ENCODE data around the gene SLC12A7.

Gene SLC12A7

DNA sequence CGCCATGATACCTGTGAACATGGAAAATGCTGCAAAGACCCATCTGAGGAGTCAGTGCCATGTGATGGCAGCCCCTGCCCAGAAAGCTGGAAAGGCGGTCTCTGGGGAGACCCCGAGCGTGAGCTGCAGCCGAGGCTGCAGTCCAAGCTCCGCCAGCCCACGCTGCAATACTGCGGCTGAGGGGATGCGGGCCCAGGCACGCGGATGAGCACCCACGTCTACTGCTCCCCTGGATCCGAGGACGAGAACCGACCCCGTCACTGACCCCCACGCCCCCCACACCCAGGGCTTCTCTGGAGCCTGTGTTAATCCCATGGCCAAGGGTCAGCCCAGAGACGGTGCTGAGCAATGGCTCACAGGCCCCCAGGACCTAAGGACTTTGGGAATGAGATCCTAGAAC is 32.4 kb downstream of the SLC12A7 start:
- 95% methylated on average over 18 of the region's 18 CpGs for WGBS (ENCODE audit: insufficient coverage)
- Histone ChIP-seq H3K27me3 (replicated peaks in 2 of 5; ENCODE audit: control insufficient read depth in 4 of 5, insufficient read depth in 5 of 5, low read length in 4 of 5) (no peaks in the 10 kb centered on the region), H3K4me1 (ENCODE audit: control extremely low read depth in 1 of 4, control insufficient read depth in 4 of 4, insufficient read depth in 4 of 4, low read length in 3 of 4) (no peaks in the 10 kb centered on the region), H3K36me3 (ENCODE audit: control insufficient read depth in 4 of 4, insufficient read depth in 4 of 4, low read length in 3 of 4) (peaks cover 0 to 84% (median 52%) of the 10 kb centered on the region in 4 experiments), H3K27ac (ENCODE audit: insufficient read depth in 1 of 2, low read depth in 1 of 2, low read length in 2 of 2, poor library complexity in 1 of 2, severe bottlenecking in 2 of 2) (no peak overlapping the region), H3K9me3 (ENCODE audit: control extremely low read depth in 1 of 5, control insufficient read depth in 4 of 5, insufficient read depth in 2 of 5, low read depth in 1 of 5, low read length in 4 of 5) (no peaks in the 10 kb centered on the region), H3K4me3 (ENCODE audit: control insufficient read depth in 1 of 7, extremely low read depth in 1 of 7, insufficient read depth in 4 of 7, low read depth in 2 of 7, low read length in 6 of 7) (no peak overlapping the region)
- ChIA-PET POLR2A (no interaction called here), CTCF (no interaction called here)
- no peak for DNase-seq

DNA sequence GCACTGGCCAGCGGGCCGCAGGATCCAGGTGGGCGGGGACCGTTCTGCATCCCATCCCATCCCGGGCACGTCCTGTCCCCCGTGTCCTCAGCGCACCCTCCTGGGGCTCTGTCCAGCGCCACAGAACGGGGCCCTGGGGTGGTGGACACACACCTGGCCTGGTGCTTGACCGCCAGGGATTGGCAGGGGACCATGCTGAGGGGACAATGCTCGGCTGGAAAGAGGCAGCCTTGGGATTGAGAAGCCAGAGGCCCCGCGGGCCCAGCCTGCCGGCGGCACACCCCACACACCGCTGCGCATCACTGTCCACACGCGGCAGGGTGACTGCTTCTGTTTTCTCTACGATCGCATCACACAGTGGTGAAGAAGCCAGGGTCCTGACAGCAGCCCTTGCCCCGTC is 33.0 kb downstream of the SLC12A7 start:
- peaks cover 0 to 84% (median 52%) of the 10 kb centered on the region in 4 experiments for H3K36me3 ChIP-seq (ENCODE audit: control insufficient read depth in 4 of 4, insufficient read depth in 4 of 4, low read length in 3 of 4)
- no peaks in the 10 kb centered on the region for H3K4me1 ChIP-seq (ENCODE audit: control extremely low read depth in 1 of 4, control insufficient read depth in 4 of 4, insufficient read depth in 4 of 4, low read length in 3 of 4)
- POLR2A ChIA-PET, result no interaction called here
- no peaks in the 10 kb centered on the region for H3K9me3 ChIP-seq (ENCODE audit: control extremely low read depth in 1 of 5, control insufficient read depth in 4 of 5, insufficient read depth in 2 of 5, low read depth in 1 of 5, low read length in 4 of 5)
- CTCF ChIA-PET, result no interaction called here
- no peak overlapping the region for H3K27ac ChIP-seq (ENCODE audit: insufficient read depth in 1 of 2, low read depth in 1 of 2, low read length in 2 of 2, poor library complexity in 1 of 2, severe bottlenecking in 2 of 2)
- H3K27me3 ChIP-seq (replicated peaks in 2 of 5; ENCODE audit: control insufficient read depth in 4 of 5, insufficient read depth in 5 of 5, low read length in 4 of 5), result no peaks in the 10 kb centered on the region
- DNase-seq, result no peak
- 94% methylated on average over 18 of the region's 23 CpGs for WGBS (ENCODE audit: insufficient coverage)
- H3K4me3 ChIP-seq (ENCODE audit: control insufficient read depth in 1 of 7, extremely low read depth in 1 of 7, insufficient read depth in 4 of 7, low read depth in 2 of 7, low read length in 6 of 7), result no peak overlapping the region

DNA sequence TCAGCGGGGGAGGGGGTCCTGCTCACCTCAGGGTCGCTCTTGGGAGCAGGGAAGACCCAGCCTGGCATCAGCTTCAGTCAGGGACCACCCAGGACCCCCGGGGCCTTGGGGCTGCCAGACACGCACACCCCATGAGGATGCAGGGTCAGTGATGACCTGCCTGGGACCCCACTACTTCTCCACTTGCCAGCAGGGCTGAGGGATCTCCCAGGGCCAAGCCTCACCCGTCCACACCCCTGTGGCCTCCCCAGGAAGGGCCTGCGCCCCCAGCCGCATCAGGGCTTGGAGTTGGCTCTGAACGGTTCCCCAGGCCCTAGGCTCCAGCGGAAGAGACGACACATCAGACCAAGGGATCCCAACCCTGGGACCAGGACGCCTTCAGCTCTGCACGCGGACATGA is 33.7 kb downstream of the SLC12A7 start:
- no peaks in the 10 kb centered on the region for H3K4me1 ChIP-seq (ENCODE audit: control extremely low read depth in 1 of 4, control insufficient read depth in 4 of 4, insufficient read depth in 4 of 4, low read length in 3 of 4)
- H3K27ac ChIP-seq (ENCODE audit: insufficient read depth in 1 of 2, low read depth in 1 of 2, low read length in 2 of 2, poor library complexity in 1 of 2, severe bottlenecking in 2 of 2), result no peak overlapping the region
- ChIA-PET CTCF (no interaction called here), POLR2A (no interaction called here)
- no peaks in the 10 kb centered on the region for H3K9me3 ChIP-seq (ENCODE audit: control extremely low read depth in 1 of 5, control insufficient read depth in 4 of 5, insufficient read depth in 2 of 5, low read depth in 1 of 5, low read length in 4 of 5)
- H3K36me3 ChIP-seq (ENCODE audit: control insufficient read depth in 4 of 4, insufficient read depth in 4 of 4, low read length in 3 of 4), result peaks cover 0 to 84% (median 53%) of the 10 kb centered on the region in 4 experiments
- no peak overlapping the region for H3K4me3 ChIP-seq (ENCODE audit: control insufficient read depth in 1 of 7, extremely low read depth in 1 of 7, insufficient read depth in 4 of 7, low read depth in 2 of 7, low read length in 6 of 7)
- no peak for DNase-seq
- no peaks in the 10 kb centered on the region for H3K27me3 ChIP-seq (replicated peaks in 2 of 5; ENCODE audit: control insufficient read depth in 4 of 5, insufficient read depth in 5 of 5, low read length in 4 of 5)
- 100% methylated on average over 12 of the region's 13 CpGs for WGBS (ENCODE audit: insufficient coverage)

DNA sequence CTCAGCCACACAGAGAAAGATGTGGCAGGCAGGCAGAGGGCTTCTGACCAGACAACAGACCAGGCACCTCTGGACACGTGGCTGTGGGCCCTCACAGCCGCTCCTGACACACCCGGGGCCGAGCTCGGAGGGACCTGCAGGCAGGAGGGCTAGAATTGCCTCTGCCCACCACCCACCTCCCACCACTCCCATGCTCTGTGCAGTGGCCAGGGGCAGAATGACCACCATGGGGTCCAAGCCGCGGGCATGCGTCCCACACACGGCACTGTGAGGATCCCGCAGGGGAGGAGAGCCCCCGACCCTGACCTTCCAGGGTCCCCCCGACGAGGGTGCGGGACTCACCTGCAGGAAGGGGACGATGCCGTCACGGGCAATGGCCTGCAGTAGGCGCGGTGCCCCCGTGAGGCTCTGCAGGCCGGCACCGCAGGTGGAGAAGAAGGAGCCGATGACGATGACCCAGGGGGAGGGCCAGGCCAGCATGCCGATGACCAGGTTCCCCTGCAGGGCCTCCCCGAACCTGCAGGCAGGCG is 34.3 kb downstream of the SLC12A7 start:
- H3K36me3 ChIP-seq (ENCODE audit: control insufficient read depth in 4 of 4, insufficient read depth in 4 of 4, low read length in 3 of 4), result peaks cover 0 to 83% (median 52%) of the 10 kb centered on the region in 4 experiments
- CTCF ChIA-PET, result no interaction called here
- no peaks in the 10 kb centered on the region for H3K4me1 ChIP-seq (ENCODE audit: control extremely low read depth in 1 of 4, control insufficient read depth in 4 of 4, insufficient read depth in 4 of 4, low read length in 3 of 4)
- H3K9me3 ChIP-seq (ENCODE audit: control extremely low read depth in 1 of 5, control insufficient read depth in 4 of 5, insufficient read depth in 2 of 5, low read depth in 1 of 5, low read length in 4 of 5), result no peaks in the 10 kb centered on the region
- no peak for DNase-seq
- H3K4me3 ChIP-seq (ENCODE audit: control insufficient read depth in 1 of 7, extremely low read depth in 1 of 7, insufficient read depth in 4 of 7, low read depth in 2 of 7, low read length in 6 of 7), result no peak overlapping the region
- POLR2A ChIA-PET, result no interaction called here
- H3K27me3 ChIP-seq (replicated peaks in 2 of 5; ENCODE audit: control insufficient read depth in 4 of 5, insufficient read depth in 5 of 5, low read length in 4 of 5), result no peaks in the 10 kb centered on the region
- no peak overlapping the region for H3K27ac ChIP-seq (ENCODE audit: insufficient read depth in 1 of 2, low read depth in 1 of 2, low read length in 2 of 2, poor library complexity in 1 of 2, severe bottlenecking in 2 of 2)
- WGBS (ENCODE audit: insufficient coverage), result 97% methylated on average over 22 of the region's 27 CpGs

DNA sequence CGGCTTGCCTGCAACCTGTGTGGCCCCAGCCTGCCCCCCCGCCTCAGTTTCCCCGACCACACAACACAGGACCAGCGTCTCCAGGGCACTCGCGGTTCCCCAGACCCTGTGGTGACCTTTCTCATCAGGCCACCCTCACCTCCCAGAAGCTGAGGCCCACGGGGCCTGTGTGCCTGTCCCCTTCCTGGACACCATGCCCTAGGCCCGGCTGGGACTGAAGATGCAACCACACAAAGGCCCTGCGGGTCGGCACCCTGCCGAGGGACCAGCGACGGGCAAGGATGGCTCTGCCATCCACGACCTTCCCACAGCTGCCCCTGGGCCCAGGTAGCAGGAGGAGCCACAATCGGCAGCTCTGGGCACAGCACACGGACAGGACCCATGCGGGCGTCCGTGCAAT is 34.8 kb downstream of the SLC12A7 start:
- H3K4me1 ChIP-seq (ENCODE audit: control extremely low read depth in 1 of 4, control insufficient read depth in 4 of 4, insufficient read depth in 4 of 4, low read length in 3 of 4), result no peaks in the 10 kb centered on the region

DNA sequence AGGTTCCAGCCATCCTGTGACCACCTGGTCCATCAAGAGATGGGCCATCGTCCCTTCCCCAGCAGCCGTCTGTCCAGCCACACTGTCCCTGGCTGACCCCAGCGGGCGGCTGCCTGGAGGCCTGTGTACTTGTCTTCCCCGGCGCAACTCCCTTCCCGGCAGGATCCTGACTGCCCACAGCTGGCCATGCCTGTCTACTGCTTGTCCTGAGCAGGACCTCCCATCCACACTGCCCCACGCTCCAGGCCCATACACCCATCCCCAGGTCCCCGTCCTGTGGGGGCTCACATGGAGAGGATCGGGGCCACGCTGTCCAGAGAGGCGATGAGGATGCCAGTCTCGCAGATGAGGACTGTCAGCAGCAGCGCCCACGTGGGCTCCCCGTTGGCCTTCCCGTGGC is 35.5 kb downstream of the SLC12A7 start:
- Histone ChIP-seq H3K27ac (ENCODE audit: insufficient read depth in 1 of 2, low read depth in 1 of 2, low read length in 2 of 2, poor library complexity in 1 of 2, severe bottlenecking in 2 of 2) (no peak overlapping the region), H3K4me3 (ENCODE audit: control insufficient read depth in 1 of 7, extremely low read depth in 1 of 7, insufficient read depth in 4 of 7, low read depth in 2 of 7, low read length in 6 of 7) (no peak overlapping the region), H3K36me3 (ENCODE audit: control insufficient read depth in 4 of 4, insufficient read depth in 4 of 4, low read length in 3 of 4) (peaks cover 0 to 79% (median 49%) of the 10 kb centered on the region in 4 experiments), H3K27me3 (replicated peaks in 2 of 5; ENCODE audit: control insufficient read depth in 4 of 5, insufficient read depth in 5 of 5, low read length in 4 of 5) (no peaks in the 10 kb centered on the region), H3K4me1 (ENCODE audit: control extremely low read depth in 1 of 4, control insufficient read depth in 4 of 4, insufficient read depth in 4 of 4, low read length in 3 of 4) (no peaks in the 10 kb centered on the region), H3K9me3 (ENCODE audit: control extremely low read depth in 1 of 5, control insufficient read depth in 4 of 5, insufficient read depth in 2 of 5, low read depth in 1 of 5, low read length in 4 of 5) (no peaks in the 10 kb centered on the region)
- ChIA-PET CTCF (no interaction called here), POLR2A (no interaction called here)
- 96% methylated on average over 15 of the region's 17 CpGs for WGBS (ENCODE audit: insufficient coverage)
- DNase-seq, result no peak

More for the DNA sequence above, 34.8 kb downstream of the SLC12A7 start:
- H3K27me3 ChIP-seq (replicated peaks in 2 of 5; ENCODE audit: control insufficient read depth in 4 of 5, insufficient read depth in 5 of 5, low read length in 4 of 5), result no peaks in the 10 kb centered on the region
- H3K27ac ChIP-seq (ENCODE audit: insufficient read depth in 1 of 2, low read depth in 1 of 2, low read length in 2 of 2, poor library complexity in 1 of 2, severe bottlenecking in 2 of 2), result no peak overlapping the region
- 93% methylated on average over 11 of the region's 19 CpGs for WGBS (ENCODE audit: insufficient coverage)
- CTCF ChIA-PET, result no interaction called here
- POLR2A ChIA-PET, result no interaction called here
- no peak for DNase-seq
- no peak overlapping the region for H3K4me3 ChIP-seq (ENCODE audit: control insufficient read depth in 1 of 7, extremely low read depth in 1 of 7, insufficient read depth in 4 of 7, low read depth in 2 of 7, low read length in 6 of 7)
- peaks cover 0 to 83% (median 52%) of the 10 kb centered on the region in 4 experiments for H3K36me3 ChIP-seq (ENCODE audit: control insufficient read depth in 4 of 4, insufficient read depth in 4 of 4, low read length in 3 of 4)
- no peaks in the 10 kb centered on the region for H3K9me3 ChIP-seq (ENCODE audit: control extremely low read depth in 1 of 5, control insufficient read depth in 4 of 5, insufficient read depth in 2 of 5, low read depth in 1 of 5, low read length in 4 of 5)

DNA sequence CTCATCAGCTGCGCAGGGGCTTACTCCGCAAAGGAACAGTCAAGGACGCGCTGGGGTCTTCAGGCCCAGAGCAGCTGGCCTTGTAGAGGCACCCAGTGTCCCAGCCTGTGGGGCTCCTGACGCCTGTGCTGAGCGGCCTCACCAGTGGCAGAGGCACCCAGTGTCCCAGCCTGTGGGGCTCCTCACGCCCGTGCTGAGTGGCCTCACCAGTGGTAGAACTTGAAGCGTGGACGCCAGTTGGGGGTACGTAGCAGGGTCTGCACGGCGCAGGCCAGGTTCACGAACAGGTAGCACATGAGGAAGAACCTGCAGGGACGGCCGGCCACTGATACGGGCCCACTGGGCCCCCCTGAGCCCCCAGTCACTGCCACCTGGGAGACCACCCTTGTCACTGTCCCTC is 35.9 kb downstream of the SLC12A7 start:
- Histone ChIP-seq H3K36me3 (ENCODE audit: control insufficient read depth in 4 of 4, insufficient read depth in 4 of 4, low read length in 3 of 4) (peaks cover 0 to 74% (median 45%) of the 10 kb centered on the region in 4 experiments), H3K4me1 (ENCODE audit: control extremely low read depth in 1 of 4, control insufficient read depth in 4 of 4, insufficient read depth in 4 of 4, low read length in 3 of 4) (no peaks in the 10 kb centered on the region), H3K4me3 (ENCODE audit: control insufficient read depth in 1 of 7, extremely low read depth in 1 of 7, insufficient read depth in 4 of 7, low read depth in 2 of 7, low read length in 6 of 7) (no peak overlapping the region), H3K9me3 (ENCODE audit: control extremely low read depth in 1 of 5, control insufficient read depth in 4 of 5, insufficient read depth in 2 of 5, low read depth in 1 of 5, low read length in 4 of 5) (no peaks in the 10 kb centered on the region), H3K27ac (ENCODE audit: insufficient read depth in 1 of 2, low read depth in 1 of 2, low read length in 2 of 2, poor library complexity in 1 of 2, severe bottlenecking in 2 of 2) (no peak overlapping the region), H3K27me3 (replicated peaks in 2 of 5; ENCODE audit: control insufficient read depth in 4 of 5, insufficient read depth in 5 of 5, low read length in 4 of 5) (no peaks in the 10 kb centered on the region)
- CTCF ChIA-PET, result no interaction called here
- WGBS (ENCODE audit: insufficient coverage), result 98% methylated on average over 17 of the region's 17 CpGs
- POLR2A ChIA-PET, result no interaction called here
- DNase-seq, result no peak
